Activated CD4-positive, alpha-beta T cell treated with anti-CD3 and anti-CD28 coated beads, Interleukin-2, Interleukin-4, amounts not matched to agents 100 ng/mL and 50 ng/mL, durations not matched to agents 16 hours and 8 hours (primary cell): ENCODE measurements around the gene TRIM44.
"Not testable (repeated sequence)": the region's sequence is repeated elsewhere in the genome, so short reads cannot be mapped to it uniquely, and the experiment has no call there.

ENCODE experiments used
- DNase-seq: peaks from one replicate; pipeline ENCODE4 v3.0.0-alpha.2; 2020; ENCODE audit warnings: low spot score

The TRIM44 gene

GRCh38 chr11:35753573-35753972 lies 91.0 kb downstream of the TRIM44 start:
- not testable (repeated sequence) for DNase-seq

GRCh38 chr11:35759951-35760350 lies 97.4 kb downstream of the TRIM44 start:
- not testable (repeated sequence) for DNase-seq

- DNase-seq = no peak
Observed at GRCh38 chr11:35761899-35762298, 99.3 kb downstream of the TRIM44 start.

- no peak for DNase-seq
Observed at GRCh38 chr11:35763301-35763700, 100.7 kb downstream of the TRIM44 start.

- DNase-seq = no peak
Observed at GRCh38 chr11:35763765-35764164, 101.2 kb downstream of the TRIM44 start.

- no peak for DNase-seq
Observed at GRCh38 chr11:35764417-35764816, 101.8 kb downstream of the TRIM44 start.

GRCh38 chr11:35765211-35765610 lies 102.6 kb downstream of the TRIM44 start:
- DNase-seq = no peak

- DNase-seq = no peak
Observed at GRCh38 chr11:35766651-35767050, 104.1 kb downstream of the TRIM44 start.

GRCh38 chr11:35770425-35770824 lies 107.8 kb downstream of the TRIM44 start:
- DNase-seq = not testable (repeated sequence)

- DNase-seq = no peak
Observed at GRCh38 chr11:35771722-35772121, 109.1 kb downstream of the TRIM44 start.

GRCh38 chr11:35777241-35777640 lies 114.7 kb downstream of the TRIM44 start:
- not testable (repeated sequence) for DNase-seq

- not testable (repeated sequence) for DNase-seq
Observed at GRCh38 chr11:35778943-35779342, 116.4 kb downstream of the TRIM44 start.

GRCh38 chr11:35779409-35779808 lies 116.8 kb downstream of the TRIM44 start:
- DNase-seq = no peak

- DNase-seq = no peak
Observed at GRCh38 chr11:35780951-35781860, 118.6 kb downstream of the TRIM44 start.

GRCh38 chr11:35781861-35782470 lies 119.4 kb downstream of the TRIM44 start:
- DNase-seq = no peak

- DNase-seq = no peak
Observed at GRCh38 chr11:35783809-35784208, 121.2 kb downstream of the TRIM44 start.

GRCh38 chr11:35784699-35785098 lies 122.1 kb downstream of the TRIM44 start:
- no peak for DNase-seq

GRCh38 chr11:35785287-35786167 lies 123.0 kb downstream of the TRIM44 start:
- peak; percentile 7 for DNase-seq

- no peak for DNase-seq
Observed at GRCh38 chr11:35786188-35786587, 123.6 kb downstream of the TRIM44 start.

- no peak for DNase-seq
Observed at GRCh38 chr11:35787013-35787504, 124.5 kb downstream of the TRIM44 start.

GRCh38 chr11:35787626-35788025 lies 125.1 kb downstream of the TRIM44 start:
- DNase-seq = no peak
